GM12874 (cell line): ENCODE measurements around the gene XPO5.

Source experiments
- TF ChIP-seq, protein P1 (sequence below): IDR thresholded peaks from 2 replicates; pipeline ENCODE4 v1.5.1; 2011; ENCODE audit warnings: low read depth, mild to moderate bottlenecking, control low read depth, low read length, moderate library complexity; ENCODE audit not compliant: insufficient read depth

Gene XPO5

DNA sequence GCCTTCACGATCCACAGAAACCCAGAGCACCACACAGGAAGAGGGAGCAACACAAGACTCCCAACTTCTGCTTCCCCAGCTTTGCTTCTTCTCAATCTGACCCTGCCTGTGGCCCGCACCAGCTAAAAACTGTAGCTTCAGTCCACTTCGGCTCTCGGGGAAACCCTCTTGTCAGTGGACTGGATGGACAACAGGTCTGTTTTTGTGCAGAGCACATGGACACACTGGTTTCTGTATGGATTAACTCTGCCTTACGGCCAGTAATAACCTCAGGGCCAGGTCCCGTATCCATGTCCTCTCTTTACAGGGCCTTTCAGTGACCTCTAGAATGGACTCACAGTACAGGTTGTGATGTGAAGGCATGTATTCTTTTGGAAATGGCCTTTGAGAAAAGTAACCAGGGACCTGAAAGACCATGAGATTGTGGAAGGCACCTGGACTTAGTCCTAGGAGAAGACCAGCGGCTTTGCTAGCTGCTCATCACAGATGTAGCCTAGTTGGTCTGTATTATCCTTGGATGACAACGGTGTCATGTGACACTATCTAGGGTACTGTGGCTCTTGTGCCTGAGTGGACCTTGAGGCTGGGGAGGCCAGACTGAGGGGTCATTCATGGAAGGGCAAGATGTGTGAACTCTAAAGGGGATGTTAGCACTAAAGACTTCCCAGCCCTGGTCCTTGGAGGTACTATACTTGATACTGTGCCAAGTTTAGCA lies 53.1 kb downstream of the XPO5 start:
- TF ChIP-seq, protein P1, sequence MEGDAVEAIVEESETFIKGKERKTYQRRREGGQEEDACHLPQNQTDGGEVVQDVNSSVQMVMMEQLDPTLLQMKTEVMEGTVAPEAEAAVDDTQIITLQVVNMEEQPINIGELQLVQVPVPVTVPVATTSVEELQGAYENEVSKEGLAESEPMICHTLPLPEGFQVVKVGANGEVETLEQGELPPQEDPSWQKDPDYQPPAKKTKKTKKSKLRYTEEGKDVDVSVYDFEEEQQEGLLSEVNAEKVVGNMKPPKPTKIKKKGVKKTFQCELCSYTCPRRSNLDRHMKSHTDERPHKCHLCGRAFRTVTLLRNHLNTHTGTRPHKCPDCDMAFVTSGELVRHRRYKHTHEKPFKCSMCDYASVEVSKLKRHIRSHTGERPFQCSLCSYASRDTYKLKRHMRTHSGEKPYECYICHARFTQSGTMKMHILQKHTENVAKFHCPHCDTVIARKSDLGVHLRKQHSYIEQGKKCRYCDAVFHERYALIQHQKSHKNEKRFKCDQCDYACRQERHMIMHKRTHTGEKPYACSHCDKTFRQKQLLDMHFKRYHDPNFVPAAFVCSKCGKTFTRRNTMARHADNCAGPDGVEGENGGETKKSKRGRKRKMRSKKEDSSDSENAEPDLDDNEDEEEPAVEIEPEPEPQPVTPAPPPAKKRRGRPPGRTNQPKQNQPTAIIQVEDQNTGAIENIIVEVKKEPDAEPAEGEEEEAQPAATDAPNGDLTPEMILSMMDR = no peak

DNA sequence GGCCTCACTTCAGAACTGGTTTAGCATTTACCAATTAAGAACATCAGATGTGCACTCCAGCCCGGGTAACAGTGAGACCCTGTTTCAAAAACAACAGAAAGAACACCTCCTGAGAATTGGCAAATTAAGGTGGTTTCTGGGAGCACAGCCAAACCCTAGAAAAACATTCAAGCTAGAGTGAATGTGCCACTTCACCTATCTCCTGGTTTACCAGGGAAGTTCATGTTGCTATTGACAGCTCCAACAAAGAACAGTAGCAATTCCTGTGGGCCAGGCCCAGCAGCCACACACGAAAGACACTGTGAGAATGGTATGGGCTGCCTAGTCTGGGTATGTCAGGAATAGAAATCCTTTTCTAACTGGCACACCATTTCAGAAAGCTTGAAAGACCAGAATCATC lies 54.0 kb downstream of the XPO5 start:
- TF ChIP-seq, protein P1 = no peak

GRCh38 chr6:43520097-43520496 lies 55.7 kb downstream of the XPO5 start:
- TF ChIP-seq, protein P1 = no peak

DNA sequence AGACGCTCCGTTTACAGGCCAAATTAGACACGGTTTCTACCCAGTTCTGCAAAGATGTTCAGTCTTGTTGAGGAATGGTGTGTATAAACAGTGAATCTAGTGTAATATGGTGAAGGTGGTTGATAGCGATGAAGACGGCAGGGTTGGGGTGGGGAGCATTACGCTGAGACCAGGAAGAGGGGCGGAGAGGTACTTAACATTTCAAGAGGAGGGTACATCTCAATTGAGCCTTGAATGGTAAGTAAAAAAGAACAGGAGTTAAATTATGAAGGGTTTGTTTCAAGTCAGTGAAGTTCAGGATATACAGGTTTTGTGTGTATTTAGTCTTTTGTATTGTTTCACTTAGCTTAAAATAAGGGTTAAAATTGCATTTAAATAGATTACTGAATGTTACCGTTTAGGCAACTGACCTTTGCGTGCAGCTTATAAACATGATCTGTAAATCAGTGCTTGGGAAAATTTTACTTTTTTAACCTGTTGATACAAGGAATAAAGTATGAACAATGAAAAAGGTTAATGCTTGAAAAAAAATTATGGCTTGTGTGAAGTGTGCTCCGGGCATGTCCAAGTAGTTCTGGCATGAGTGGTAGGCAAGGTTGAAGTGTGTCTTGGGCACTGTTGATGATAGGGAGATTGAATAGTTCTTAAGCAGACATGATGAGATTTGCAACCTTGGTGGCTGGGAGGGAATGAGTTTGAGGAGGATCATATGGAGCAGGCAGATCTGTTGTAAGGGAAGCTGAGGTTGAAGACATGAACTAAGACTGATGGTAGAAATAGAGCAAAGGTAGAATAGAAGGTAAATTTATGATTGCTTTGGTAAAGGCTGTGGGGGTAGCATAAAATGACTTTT lies 58.1 kb downstream of the XPO5 start:
- TF ChIP-seq, protein P1 = no peak

- TF ChIP-seq, protein P1 = no peak
Observed at GRCh38 chr6:43516697-43517504, 58.9 kb downstream of the XPO5 start, which contains the start of the genes POLR1C and YIPF3. Gene POLR1C, plus strand, starts transcription at chr6:43517089. Its CDS starts 21 bp downstream, at chr6:43517110. Gene YIPF3, minus strand, starts transcription at chr6:43516926. Its CDS starts 119 bp downstream, at chr6:43516807.

DNA sequence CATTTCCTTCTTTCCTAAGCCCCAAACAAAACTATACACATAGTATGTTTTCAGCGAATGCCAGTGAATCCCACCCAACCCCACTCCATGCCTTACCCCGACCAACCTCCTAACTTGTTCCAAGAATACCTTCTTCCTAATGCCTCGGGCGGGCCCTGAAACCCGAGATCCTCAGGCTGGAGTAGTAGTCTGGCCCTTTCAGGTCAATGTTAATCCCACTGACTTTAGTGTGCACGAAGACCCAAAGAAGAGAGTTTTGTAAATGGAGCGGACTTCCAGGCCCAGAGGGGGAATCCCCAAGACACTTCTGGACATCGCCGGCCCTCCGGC lies 59.5 kb downstream of the XPO5 start:
- TF ChIP-seq, protein P1 = no peak

GRCh38 chr6:43515808-43516207 lies 60.0 kb downstream of the XPO5 start:
- TF ChIP-seq, protein P1 = no peak
